GM21576 (cell line): Measurements from ENCODE around the gene TTC9B.
"Not testable (repeated sequence)": the region's sequence is repeated elsewhere in the genome, so short reads cannot be mapped to it uniquely, and the experiment has no call there.

Experiments used
- ATAC-seq: cut with Tn5 transposase; IDR thresholded peaks from one replicate; pipeline ENCODE4 v1.9.1; 2021; ENCODE audit warnings: mild to moderate bottlenecking, moderate library complexity; ENCODE audit not compliant: unreplicated experiment

Gene TTC9B

DNA sequence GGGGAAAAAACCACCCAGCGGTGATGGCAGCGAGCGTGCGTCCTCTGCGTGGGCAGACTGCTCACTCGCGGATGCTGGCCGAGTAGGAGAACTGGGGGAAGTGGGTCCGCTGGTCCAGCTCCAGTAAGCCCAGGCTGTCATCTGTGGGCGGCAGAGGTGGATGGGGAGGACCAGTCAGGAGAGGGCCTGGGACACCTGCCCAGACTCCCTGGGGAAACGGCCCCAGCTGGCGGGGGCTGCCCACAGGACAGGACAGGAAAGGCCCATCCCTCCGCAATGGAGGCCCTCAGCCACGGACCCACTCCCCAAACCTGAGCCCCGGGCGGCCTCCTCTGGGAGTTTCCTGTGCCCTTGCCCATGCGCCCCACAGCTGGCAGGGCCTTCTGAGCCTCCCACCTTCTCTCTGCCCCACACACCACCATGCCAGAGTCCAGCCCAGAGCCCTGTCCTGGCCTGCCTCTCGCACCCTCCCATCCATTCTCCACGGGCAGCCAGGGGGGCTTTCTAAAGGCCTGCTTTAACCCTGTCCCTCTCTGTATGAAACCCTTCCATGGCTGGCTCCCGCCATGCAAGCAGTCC, 15.7 kb upstream of the TTC9B start:
- no peak for ATAC-seq

DNA sequence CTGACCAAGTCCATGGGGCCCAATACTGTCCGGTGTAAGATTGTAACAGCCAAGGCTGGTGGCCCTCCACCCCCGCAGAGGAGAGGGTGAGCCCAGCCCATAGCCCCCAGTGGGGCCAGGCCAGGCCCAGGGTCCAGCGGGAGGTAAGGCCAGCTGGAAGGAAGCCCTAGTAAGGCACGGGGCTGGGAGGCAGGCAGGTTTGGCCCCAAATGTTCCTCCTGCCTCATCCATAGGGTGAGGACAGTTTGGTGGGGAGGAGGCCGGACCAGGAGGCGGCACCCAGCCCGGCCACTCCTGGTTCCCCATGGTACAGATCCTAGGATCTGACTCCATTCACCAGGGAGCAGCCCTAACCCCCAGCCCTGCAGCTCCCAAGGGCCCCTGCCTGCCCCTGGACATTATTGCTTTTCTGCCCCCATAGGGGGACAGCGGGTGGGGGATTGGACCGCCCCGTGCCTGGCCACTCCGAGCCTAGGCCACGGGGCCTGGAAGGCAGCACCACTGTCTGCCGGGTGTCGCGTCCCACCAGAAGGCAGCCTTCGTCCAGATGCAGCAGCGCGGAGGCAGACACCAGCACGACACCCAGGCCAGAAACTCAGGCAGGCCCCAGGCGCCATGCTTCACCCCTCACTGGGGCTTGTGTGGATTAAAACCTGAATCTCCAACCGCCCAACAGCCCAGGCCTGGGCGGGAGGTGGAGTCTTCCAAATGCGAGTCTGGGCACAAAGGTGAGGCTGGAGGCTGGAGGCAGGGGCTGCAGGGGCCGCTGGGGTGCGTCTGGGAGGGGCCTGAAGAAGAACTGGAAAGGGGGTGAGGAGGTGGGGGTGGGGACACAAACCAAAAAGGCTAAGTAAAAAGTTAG, 15.0 kb upstream of the TTC9B start:
- ATAC-seq: no peak

- ATAC-seq: no peak
Measured at GRCh38 chr19:40232479-40232878, 14.3 kb upstream of the TTC9B start.

DNA sequence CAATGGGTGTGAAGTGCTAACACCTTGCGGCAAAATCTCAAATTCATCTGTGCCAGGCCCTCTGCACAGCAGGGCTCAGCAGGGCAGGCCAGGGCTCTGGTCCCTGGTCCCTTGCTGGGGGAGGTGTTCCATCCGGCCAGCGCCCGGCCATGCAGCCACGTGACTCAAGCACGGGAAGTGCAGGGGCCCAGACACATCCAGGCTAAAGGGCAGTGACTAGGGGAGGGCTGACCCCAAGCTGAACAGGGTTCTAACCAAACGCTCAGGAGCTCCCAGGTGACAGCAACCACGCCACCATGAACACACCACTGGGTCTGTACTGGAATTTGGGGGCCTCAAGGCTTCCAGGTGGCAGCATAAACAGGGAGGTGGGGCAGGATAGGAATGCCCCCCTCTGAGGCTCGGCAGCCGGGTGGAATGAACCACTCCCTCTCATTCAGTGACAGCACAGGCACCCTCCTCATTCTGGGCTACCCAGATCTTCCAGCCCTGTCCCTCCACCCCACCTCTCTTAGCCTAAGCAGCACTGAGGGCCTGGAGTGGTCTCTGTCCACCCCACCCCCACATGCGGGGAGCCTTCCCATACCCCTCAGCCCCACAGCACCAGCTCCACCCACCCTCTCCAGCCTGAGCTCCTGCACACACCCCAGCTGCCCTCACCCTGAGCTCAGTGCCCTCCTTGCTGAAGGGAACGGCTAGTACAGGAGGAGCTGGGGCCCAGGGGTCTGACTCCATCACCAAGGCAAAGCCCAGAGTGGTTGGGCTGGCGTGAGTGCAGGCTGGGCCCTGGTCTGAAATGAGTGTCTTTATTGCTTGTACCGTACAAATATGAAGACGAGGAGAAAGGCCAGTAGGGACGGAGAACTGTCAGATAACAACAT, 13.6 kb upstream of the TTC9B start:
- ATAC-seq: no peak

- ATAC-seq: no peak
Measured at GRCh38 chr19:40231057-40231456, 12.9 kb upstream of the TTC9B start.

DNA sequence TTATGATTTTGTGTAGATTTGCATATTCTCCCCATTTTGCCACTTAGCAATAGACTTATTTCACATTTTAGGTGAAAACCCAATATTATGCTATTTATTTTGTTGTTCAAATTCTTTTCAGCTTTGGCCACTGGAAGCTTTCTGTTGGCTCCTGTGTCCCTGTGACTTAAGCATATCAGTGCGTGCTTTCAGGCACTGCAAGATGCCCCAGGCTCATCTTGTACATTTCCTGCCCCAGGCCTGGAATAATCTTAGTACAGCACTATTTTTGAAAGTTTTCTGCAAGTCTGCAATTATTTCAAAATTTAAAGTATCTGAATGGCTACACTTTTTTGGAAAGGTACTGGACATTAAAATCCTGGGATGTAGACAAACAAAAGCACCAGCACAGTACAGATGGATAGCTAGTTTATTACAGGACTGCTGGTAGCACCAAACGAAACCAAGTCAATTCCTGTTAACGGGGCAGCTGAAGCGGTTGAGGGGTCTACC, 11.8 kb upstream of the TTC9B start:
- no peak for ATAC-seq

DNA sequence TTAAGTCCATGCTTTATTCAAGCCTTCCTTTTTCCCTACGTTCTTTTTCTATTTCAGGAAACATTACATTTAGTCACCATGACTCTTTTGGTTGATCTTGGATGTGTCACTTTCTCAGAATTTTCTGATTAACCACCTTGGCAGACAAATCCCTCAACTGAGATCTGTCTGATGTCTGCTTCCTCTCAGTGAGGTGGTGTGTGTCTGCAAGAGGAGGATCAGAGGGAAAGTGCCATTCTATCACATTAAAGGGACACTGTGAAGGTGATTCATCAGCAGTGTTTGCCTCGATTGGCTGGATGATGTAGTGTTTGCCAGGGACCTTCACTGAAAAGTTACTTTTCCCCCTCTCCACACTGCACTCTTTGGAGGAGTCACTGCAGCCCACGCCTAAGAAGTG, 11.3 kb upstream of the TTC9B start:
- ATAC-seq: no peak

- ATAC-seq: no peak
Measured at GRCh38 chr19:40228863-40229262, 10.7 kb upstream of the TTC9B start.

- no peak for ATAC-seq
Measured at GRCh38 chr19:40228346-40228745, 10.2 kb upstream of the TTC9B start.

DNA sequence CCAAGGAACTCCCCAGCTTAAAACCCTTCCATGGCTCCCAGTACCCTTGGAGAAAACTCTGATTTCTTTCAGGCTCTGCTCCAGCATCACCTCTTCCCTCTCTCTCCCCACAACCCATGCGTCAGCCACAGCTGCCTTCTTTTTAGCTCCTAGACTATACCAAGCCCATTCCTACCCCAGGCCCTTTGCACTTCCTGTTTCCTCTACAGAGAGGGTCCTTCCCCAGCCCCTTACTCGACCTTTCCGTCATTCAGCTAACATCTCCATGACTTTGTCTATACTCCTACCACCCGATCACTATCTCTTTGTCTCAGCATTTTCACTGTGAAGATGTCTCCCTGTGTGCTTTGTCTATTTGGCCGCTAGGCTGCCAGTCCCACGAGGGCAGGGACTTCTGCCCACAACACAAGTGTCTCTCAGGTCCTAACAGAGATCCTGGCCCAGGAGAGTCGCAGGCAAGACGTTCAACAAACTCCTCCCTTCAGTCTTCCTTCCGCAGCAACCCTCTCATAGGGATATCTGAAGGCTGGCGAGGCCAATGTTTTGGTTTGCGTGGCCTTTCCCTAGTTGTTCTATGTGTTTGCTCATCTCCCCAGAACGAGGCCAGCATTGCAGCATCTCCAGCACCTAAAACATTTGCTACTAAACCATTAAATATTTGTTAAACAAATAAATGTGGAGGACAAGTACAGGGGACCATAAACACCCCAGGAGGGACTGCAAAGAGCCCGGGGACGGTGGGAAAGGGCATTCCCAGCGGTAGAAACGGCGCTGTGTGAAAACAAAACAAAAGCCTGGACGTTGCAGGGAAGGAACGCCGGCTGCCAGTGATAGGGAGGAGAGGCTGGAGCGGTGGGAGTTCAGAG, 7.5 kb upstream of the TTC9B start:
- ATAC-seq: no peak

DNA sequence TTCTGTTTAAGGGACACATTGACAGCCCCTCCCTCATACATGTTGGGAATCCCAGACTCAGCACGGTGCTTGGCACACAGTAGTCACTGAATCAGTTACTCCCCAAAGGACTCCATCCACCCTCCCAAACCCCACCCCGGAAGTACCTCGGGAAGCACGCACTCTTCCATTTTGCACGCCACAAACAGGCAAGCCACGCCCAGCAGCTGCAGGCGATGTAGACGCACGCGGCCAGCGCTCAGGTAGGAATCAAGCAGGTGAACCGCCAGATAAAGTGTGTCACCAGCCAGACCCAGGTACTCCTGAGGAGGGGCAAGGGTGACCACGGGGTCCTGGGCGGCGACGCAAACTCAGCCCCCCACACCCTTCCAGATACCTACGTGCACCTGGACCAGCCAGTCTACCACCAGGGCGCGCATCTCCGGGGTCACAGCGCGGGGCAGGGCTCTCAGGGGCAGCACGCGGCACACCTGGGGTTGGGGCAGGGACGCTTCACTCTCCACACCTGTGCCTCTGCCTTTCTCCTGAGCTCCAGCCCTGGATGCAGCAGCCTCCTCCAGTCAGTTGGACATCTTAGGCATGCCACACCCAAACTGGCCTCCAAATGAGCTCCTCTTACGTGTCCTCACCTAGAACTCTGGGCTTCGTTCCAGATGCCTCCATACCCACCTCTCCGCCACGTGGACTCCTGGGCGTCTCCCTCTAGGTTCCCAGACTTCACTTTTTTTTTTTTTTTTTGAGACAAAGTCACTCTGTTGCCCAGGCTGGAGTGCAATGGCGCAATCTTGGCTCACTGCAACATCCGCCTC, 6.4 kb upstream of the TTC9B start:
- no peak for ATAC-seq

- no peak for ATAC-seq
Measured at GRCh38 chr19:40223135-40223822, 5.1 kb upstream of the TTC9B start.

- no peak for ATAC-seq
Measured at GRCh38 chr19:40221858-40222619, 3.9 kb upstream of the TTC9B start.

- ATAC-seq: no peak
Measured at GRCh38 chr19:40220674-40221073, 2.5 kb upstream of the TTC9B start.

DNA sequence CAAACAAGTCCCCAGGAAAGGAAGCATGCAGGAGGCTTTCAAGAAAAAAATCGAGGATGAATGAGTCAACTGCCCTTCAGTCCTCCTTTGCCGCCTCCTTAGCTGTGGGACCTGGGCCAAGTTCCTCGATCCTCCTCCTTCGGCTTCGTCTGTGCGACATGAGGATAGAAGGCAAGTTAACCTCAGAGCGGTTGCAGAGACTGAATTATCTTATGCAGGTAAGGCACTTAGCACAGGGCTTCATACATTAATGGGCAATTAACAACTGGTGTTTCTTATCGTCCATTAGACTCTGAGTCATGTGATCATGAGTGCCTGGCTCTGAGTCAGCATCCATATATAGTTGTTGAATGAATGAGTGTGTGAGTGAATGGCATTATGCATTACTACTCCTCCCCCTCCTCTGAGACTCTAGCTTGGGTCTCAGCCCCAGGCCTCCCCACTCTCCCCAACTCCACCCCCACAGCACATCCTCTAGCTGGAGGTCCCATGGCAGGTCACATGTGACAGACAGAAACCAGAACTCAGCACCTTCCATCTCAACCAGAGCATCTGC, 1.6 kb upstream of the TTC9B start:
- no peak for ATAC-seq

- not testable (repeated sequence) for ATAC-seq
Measured at GRCh38 chr19:40219029-40219428, 845 bp upstream of the TTC9B start.

DNA sequence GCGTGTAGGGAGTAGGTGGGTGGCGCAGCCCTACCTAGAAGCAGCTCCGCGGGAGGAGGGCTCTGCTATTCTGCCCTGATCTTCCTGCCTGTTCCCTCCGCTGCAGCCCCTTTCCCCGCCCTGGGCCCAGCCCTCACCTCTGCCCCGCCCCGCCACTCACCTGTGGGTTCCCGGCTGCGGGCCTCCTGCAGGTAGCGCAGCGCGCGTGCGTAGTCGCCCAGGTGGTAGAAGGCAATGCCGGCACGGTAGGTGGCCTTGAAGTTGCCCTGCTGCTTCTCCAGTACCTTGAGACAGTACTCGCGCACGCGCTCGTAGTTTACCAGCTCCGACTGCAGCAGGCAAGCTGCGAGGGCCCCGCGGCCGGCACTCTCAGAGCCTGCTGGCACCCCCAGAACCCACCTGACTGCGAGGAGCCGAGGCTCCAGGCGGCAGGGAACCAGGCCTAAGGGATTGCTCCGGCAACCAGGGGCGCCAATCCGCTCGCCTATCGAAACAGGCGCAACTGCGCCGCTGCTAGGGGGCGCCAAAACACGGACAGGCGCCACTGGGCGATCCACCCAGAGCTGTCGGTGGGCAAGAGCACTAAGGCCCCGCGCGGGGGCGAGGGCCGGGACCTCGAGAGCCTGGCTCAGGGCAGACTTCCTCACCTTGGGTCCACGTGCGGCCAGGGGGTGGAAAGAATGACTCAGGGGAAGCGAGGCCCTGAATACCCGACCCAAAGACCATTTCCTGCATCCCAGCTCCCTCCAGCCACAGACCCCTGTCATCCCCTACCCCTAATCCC, 965 bp downstream of the TTC9B start:
- no peak for ATAC-seq

GRCh38 chr19:40216777-40217026, 1.5 kb downstream of the TTC9B start:
- ATAC-seq: no peak
